Measurements from ENCODE around the gene RNPEPL1.

Gene RNPEPL1

GRCh38 chr2:240628808-240629618 lies 60.7 kb downstream of the RNPEPL1 start:
- H3K4me1 ChIP-seq (ENCODE audit: control insufficient read depth in 2 of 2, insufficient read depth in 1 of 2, low read depth in 1 of 2, low read length in 2 of 2) = peaks cover 10 to 13% of the 10 kb centered on the region in 2 donors
- no peak overlapping the region for H3K27ac ChIP-seq (replicated peaks; ENCODE audit: low read length)
- peak overlapping the region; percentile 48 for H3K18ac ChIP-seq (ENCODE audit: low read length)
- H2BK12ac ChIP-seq (ENCODE audit: low read length) = no peak overlapping the region
- no peak overlapping the region for H4K91ac ChIP-seq (ENCODE audit: low read depth, low read length, poor library complexity)
- no peak overlapping the region for H3K4me3 ChIP-seq (ENCODE audit: low read length in 2 of 2)
- H3K79me1 ChIP-seq (ENCODE audit: low read depth, low read length) = peaks cover 3% of the 10 kb centered on the region
- H3K9me3 ChIP-seq (replicated peaks in 1 of 2; ENCODE audit: control insufficient read depth in 2 of 2, insufficient read depth in 1 of 2, low read depth in 1 of 2, low read length in 2 of 2) = peaks cover 0 to 12% of the 10 kb centered on the region in 2 donors
- H2AFZ ChIP-seq (ENCODE audit: low read length) = no peak overlapping the region
- H2BK120ac ChIP-seq (ENCODE audit: low read depth, low read length) = no peak overlapping the region
- H3K4me2 ChIP-seq (ENCODE audit: insufficient read depth, low read length, poor library complexity, severe bottlenecking) = no peak overlapping the region
- no peaks in the 10 kb centered on the region for H3K36me3 ChIP-seq (replicated peaks in 1 of 2; ENCODE audit: control insufficient read depth in 2 of 2, insufficient read depth in 2 of 2, low read length in 2 of 2)
- peak overlapping the region; percentile 68 for H2AK5ac ChIP-seq (ENCODE audit: low read depth, low read length)
- peak overlapping the region; percentile 72 for H4K8ac ChIP-seq (ENCODE audit: low read depth, low read length)
- no peak overlapping the region for H3K4ac ChIP-seq (ENCODE audit: low read length)
- no peak overlapping the region for H3K9ac ChIP-seq (ENCODE audit: low read depth, low read length, poor library complexity)
- peak overlapping the region; percentile 89 for H3K23ac ChIP-seq (ENCODE audit: low read depth, low read length, poor library complexity)
- no CpG with 5 or more reads among the region's 20 CpGs for WGBS, 2 donors (ENCODE audit: extremely low coverage in 2 of 2, insufficient read length in 2 of 2, insufficient replicate concordance in 1 of 2)
- no peak overlapping the region for H2BK15ac ChIP-seq (ENCODE audit: low read length)
- H2BK5ac ChIP-seq (ENCODE audit: low read length) = peak overlapping the region; percentile 11
- peak overlapping the region; percentile 89 for H3K14ac ChIP-seq (ENCODE audit: low read length)
- DNase-seq (ENCODE audit: low spot score) = no peak
- H3K27me3 ChIP-seq (ENCODE audit: control insufficient read depth in 3 of 3, insufficient read depth in 3 of 3, low read depth in 1 of 3, low read length in 3 of 3) = no peaks in the 10 kb centered on the region

GRCh38 chr2:240629619-240629967 lies 61.3 kb downstream of the RNPEPL1 start:
- H3K14ac ChIP-seq (ENCODE audit: low read length) = peak overlapping the region; percentile 63
- H2AK5ac ChIP-seq (ENCODE audit: low read depth, low read length) = peak overlapping the region; percentile 40
- no peak overlapping the region for H3K18ac ChIP-seq (ENCODE audit: low read length)
- H3K4me3 ChIP-seq (ENCODE audit: low read length in 2 of 2) = no peak overlapping the region
- H3K79me1 ChIP-seq (ENCODE audit: low read depth, low read length) = peaks cover 3% of the 10 kb centered on the region
- no CpG with 5 or more reads among the region's 5 CpGs for WGBS, 2 donors (ENCODE audit: extremely low coverage in 2 of 2, insufficient read length in 2 of 2, insufficient replicate concordance in 1 of 2)
- no peak overlapping the region for H2BK5ac ChIP-seq (ENCODE audit: low read length)
- no peak overlapping the region for H2BK15ac ChIP-seq (ENCODE audit: low read length)
- H2AFZ ChIP-seq (ENCODE audit: low read length) = no peak overlapping the region
- no peak overlapping the region for H4K91ac ChIP-seq (ENCODE audit: low read depth, low read length, poor library complexity)
- no peak for DNase-seq (ENCODE audit: low spot score)
- no peak overlapping the region for H3K9ac ChIP-seq (ENCODE audit: low read depth, low read length, poor library complexity)
- peaks cover 10 to 13% of the 10 kb centered on the region in 2 donors for H3K4me1 ChIP-seq (ENCODE audit: control insufficient read depth in 2 of 2, insufficient read depth in 1 of 2, low read depth in 1 of 2, low read length in 2 of 2)
- no peak overlapping the region for H4K8ac ChIP-seq (ENCODE audit: low read depth, low read length)
- H3K4ac ChIP-seq (ENCODE audit: low read length) = no peak overlapping the region
- H3K9me3 ChIP-seq (replicated peaks in 1 of 2; ENCODE audit: control insufficient read depth in 2 of 2, insufficient read depth in 1 of 2, low read depth in 1 of 2, low read length in 2 of 2) = peaks cover 0 to 12% of the 10 kb centered on the region in 2 donors
- no peaks in the 10 kb centered on the region for H3K27me3 ChIP-seq (ENCODE audit: control insufficient read depth in 3 of 3, insufficient read depth in 3 of 3, low read depth in 1 of 3, low read length in 3 of 3)
- H2BK120ac ChIP-seq (ENCODE audit: low read depth, low read length) = no peak overlapping the region
- no peak overlapping the region for H3K27ac ChIP-seq (replicated peaks; ENCODE audit: low read length)
- no peaks in the 10 kb centered on the region for H3K36me3 ChIP-seq (replicated peaks in 1 of 2; ENCODE audit: control insufficient read depth in 2 of 2, insufficient read depth in 2 of 2, low read length in 2 of 2)
- no peak overlapping the region for H2BK12ac ChIP-seq (ENCODE audit: low read length)
- no peak overlapping the region for H3K4me2 ChIP-seq (ENCODE audit: insufficient read depth, low read length, poor library complexity, severe bottlenecking)
- H3K23ac ChIP-seq (ENCODE audit: low read depth, low read length, poor library complexity) = peak overlapping the region; percentile 89

GRCh38 chr2:240629968-240630770 lies 61.9 kb downstream of the RNPEPL1 start:
- peak overlapping the region; percentile 46 for H2AK5ac ChIP-seq (ENCODE audit: low read depth, low read length)
- H2BK5ac ChIP-seq (ENCODE audit: low read length) = no peak overlapping the region
- no peak overlapping the region for H2BK15ac ChIP-seq (ENCODE audit: low read length)
- WGBS, 2 donors (ENCODE audit: extremely low coverage in 2 of 2, insufficient read length in 2 of 2, insufficient replicate concordance in 1 of 2) = no CpG with 5 or more reads among the region's 50 CpGs
- peak overlapping the region; percentile 89 for H3K23ac ChIP-seq (ENCODE audit: low read depth, low read length, poor library complexity)
- no peak overlapping the region for H3K4me2 ChIP-seq (ENCODE audit: insufficient read depth, low read length, poor library complexity, severe bottlenecking)
- H3K9me3 ChIP-seq (replicated peaks in 1 of 2; ENCODE audit: control insufficient read depth in 2 of 2, insufficient read depth in 1 of 2, low read depth in 1 of 2, low read length in 2 of 2) = peaks cover 0 to 13% of the 10 kb centered on the region in 2 donors
- H3K79me1 ChIP-seq (ENCODE audit: low read depth, low read length) = peaks cover 3% of the 10 kb centered on the region
- no peak overlapping the region for H3K4me3 ChIP-seq (ENCODE audit: low read length in 2 of 2)
- no peaks in the 10 kb centered on the region for H3K27me3 ChIP-seq (ENCODE audit: control insufficient read depth in 3 of 3, insufficient read depth in 3 of 3, low read depth in 1 of 3, low read length in 3 of 3)
- no peak overlapping the region for H2BK120ac ChIP-seq (ENCODE audit: low read depth, low read length)
- no peak overlapping the region for H4K91ac ChIP-seq (ENCODE audit: low read depth, low read length, poor library complexity)
- H3K4me1 ChIP-seq (ENCODE audit: control insufficient read depth in 2 of 2, insufficient read depth in 1 of 2, low read depth in 1 of 2, low read length in 2 of 2) = peaks cover 5 to 9% of the 10 kb centered on the region in 2 donors
- peak overlapping the region; percentile 89 for H3K14ac ChIP-seq (ENCODE audit: low read length)
- peak overlapping the region; percentile 12 for H3K9ac ChIP-seq (ENCODE audit: low read depth, low read length, poor library complexity)
- H3K27ac ChIP-seq (replicated peaks; ENCODE audit: low read length) = no peak overlapping the region
- peak overlapping the region; percentile 57 for H3K18ac ChIP-seq (ENCODE audit: low read length)
- DNase-seq (ENCODE audit: low spot score) = no peak
- H2AFZ ChIP-seq (ENCODE audit: low read length) = no peak overlapping the region
- no peak overlapping the region for H3K4ac ChIP-seq (ENCODE audit: low read length)
- H3K36me3 ChIP-seq (replicated peaks in 1 of 2; ENCODE audit: control insufficient read depth in 2 of 2, insufficient read depth in 2 of 2, low read length in 2 of 2) = no peaks in the 10 kb centered on the region
- H2BK12ac ChIP-seq (ENCODE audit: low read length) = peak overlapping the region; percentile 73
- H4K8ac ChIP-seq (ENCODE audit: low read depth, low read length) = peak overlapping the region; percentile 65
